SK-N-SH (cell line): ENCODE measurements around the gene SGPL1. TPM values are rescaled to one million over a fixed set of nuclear protein-coding genes. Genes with fewer than 3 reads are reported as not detected.

Source experiments
- CTCF ChIA-PET: fragments of 300-600, 350-600 bp; formaldehyde crosslinking; extraction: SDS; loops from one replicate; lab custom pipeline; 2021; lab: Yijun Ruan, JAX
- POLR2A ChIA-PET: fragments of 350-600 bp; sonication (Branson Sonifier 250); formaldehyde crosslinking; extraction: SDS; loops from one replicate; lab custom pipeline; 2020; ENCODE audit warnings: antibody characterized with exemption, inconsistent platforms; lab: Yijun Ruan, JAX
- DNase-seq: peaks from one replicate; pipeline ENCODE4 v3.0.0; 2012
- H2AFZ ChIP-seq: fragments of 200-600 bp; sonication (generic); 2 replicates; pipeline ENCODE4 v1.8.1; 2016; ENCODE audit warnings: antibody characterized with exemption, mild to moderate bottlenecking, low read depth
- H3F3A ChIP-seq: fragments of 200-600 bp; sonication (generic); replicated peaks from 2 replicates; pipeline ENCODE3; 2016; ENCODE audit warnings: antibody characterized with exemption, mild to moderate bottlenecking; ENCODE audit not compliant: insufficient read depth
- H3K27ac ChIP-seq, 2 experiments: fragments of 200-500 bp in 1 of 2; fragments of 200-600 bp in 1 of 2; sonication (Bioruptor generic) in 1 of 2; sonication (generic), shearing (Covaris generic) in 1 of 2; 2 replicates each; pipeline versions ENCODE4 v1.5.1 to v1.6.1; 2014 to 2016; ENCODE audit warnings: low read depth in 2 of 2, inconsistent platforms in 1 of 2, low read length in 1 of 2, mild to moderate bottlenecking in 1 of 2, mixed read lengths in 1 of 2
- H3K27me3 ChIP-seq: fragments of 200-600 bp; sonication (generic), shearing (Covaris generic); 2 replicates; pipeline ENCODE4 v1.6.1; 2016; ENCODE audit warnings: mixed run types; ENCODE audit not compliant: insufficient read depth
- H3K36me3 ChIP-seq, 2 experiments: fragments of 200-500 bp in 1 of 2; fragments of 200-600 bp in 1 of 2; sonication (Bioruptor generic) in 1 of 2; sonication (generic) in 1 of 2; replicated peaks in 1 of 2; 2 replicates each; pipeline versions ENCODE3 to v1.5.1; 2014 to 2016; ENCODE audit warnings: low read length in 1 of 2, mild to moderate bottlenecking in 1 of 2; ENCODE audit not compliant: insufficient read depth in 2 of 2, control insufficient read depth in 1 of 2
- H3K4me1 ChIP-seq, 2 experiments: fragments of 200-500 bp in 1 of 2; fragments of 200-600 bp in 1 of 2; sonication (Bioruptor generic) in 1 of 2; sonication (generic), shearing (Covaris generic) in 1 of 2; 2 replicates each; pipeline versions ENCODE4 v1.5.1 to v1.6.1; 2014 to 2016; ENCODE audit warnings: low read depth in 1 of 2, low read length in 1 of 2, mixed run types in 1 of 2; ENCODE audit not compliant: insufficient read depth in 2 of 2, control insufficient read depth in 1 of 2
- H3K4me2 ChIP-seq: fragments of 200-600 bp; sonication (generic), shearing (Covaris generic); 2 replicates; pipeline ENCODE4 v1.6.1; 2017; ENCODE audit warnings: mixed run types
- H3K4me3 ChIP-seq, 2 experiments: fragments of 200-500 bp in 1 of 2; fragments of 200-600 bp in 1 of 2; sonication (Bioruptor generic) in 1 of 2; sonication (generic), shearing (Covaris generic) in 1 of 2; 2 replicates each; pipeline versions ENCODE4 v1.5.1 to v1.8.1; 2014 to 2016; ENCODE audit warnings: low read depth in 2 of 2, inconsistent platforms in 1 of 2, low read length in 1 of 2, mild to moderate bottlenecking in 1 of 2, mixed read lengths in 1 of 2, moderate library complexity in 1 of 2
- H3K79me2 ChIP-seq: fragments of 200-600 bp; sonication (generic); 2 replicates; pipeline ENCODE4 v1.8.1; 2017; ENCODE audit warnings: mild to moderate bottlenecking; ENCODE audit not compliant: insufficient read depth
- H3K9ac ChIP-seq: fragments of 200-600 bp; sonication (generic); 2 replicates; pipeline ENCODE4 v1.6.1; 2017; ENCODE audit warnings: mixed run types
- H3K9me2 ChIP-seq: fragments of 200-600 bp; sonication (generic); 2 replicates; pipeline ENCODE4 v1.6.1; 2017; ENCODE audit warnings: mixed run types
- H3K9me3 ChIP-seq: fragments of 200-600 bp; sonication (generic); 2 replicates; pipeline ENCODE4 v1.6.1; 2017; ENCODE audit warnings: mixed run types, mild to moderate bottlenecking, moderate library complexity
- H4K20me1 ChIP-seq: fragments of 200-600 bp; sonication (generic); 2 replicates; pipeline ENCODE4 v1.6.1; 2017; ENCODE audit warnings: mild to moderate bottlenecking, mixed run types; ENCODE audit not compliant: insufficient read depth
- CHD2 ChIP-seq: fragments of 150-350 bp; IDR thresholded peaks from 2 replicates; pipeline ENCODE4 v1.6.1; 2018; ENCODE audit warnings: low read length; ENCODE audit not compliant: partially characterized antibody
- ELF1 ChIP-seq: IDR thresholded peaks from 2 replicates; pipeline ENCODE4 v1.4.0; 2012
- EZH2phosphoT487 ChIP-seq: fragments of 200-600 bp; sonication (generic); IDR thresholded peaks from 2 replicates; pipeline ENCODE4 v1.6.1; 2017; ENCODE audit warnings: low read depth, mixed run types, mild to moderate bottlenecking, antibody characterized with exemption, moderate library complexity, borderline replicate concordance
- FOXJ3 ChIP-seq: sonication (generic); formaldehyde crosslinking; IDR thresholded peaks from 2 replicates; pipeline ENCODE4 v1.5.1; 2020; ENCODE audit warnings: mild to moderate bottlenecking, missing genetic modification reagents
- FOXM1 ChIP-seq: IDR thresholded peaks from 2 replicates; pipeline ENCODE4 v1.4.0; 2012; ENCODE audit warnings: low read depth, mild to moderate bottlenecking
- GABPA ChIP-seq: IDR thresholded peaks from 2 replicates; pipeline ENCODE4 v1.4.0; 2012; ENCODE audit warnings: low read depth, mild to moderate bottlenecking
- GATA2 ChIP-seq: sonication (generic); formaldehyde crosslinking; IDR thresholded peaks from 2 replicates; pipeline ENCODE4 v1.5.0; 2020; ENCODE audit warnings: mild to moderate bottlenecking, missing genetic modification reagents
- IRF3 ChIP-seq: fragments of 150-350 bp; IDR thresholded peaks from 2 replicates; pipeline ENCODE4 v1.6.1; 2016; ENCODE audit warnings: mild to moderate bottlenecking, low read depth, low read length
- JUND ChIP-seq: IDR thresholded peaks from 2 replicates; pipeline ENCODE4 v1.4.0; 2012
- MEF2A ChIP-seq: IDR thresholded peaks from 2 replicates; pipeline ENCODE4 v1.4.0; 2012; ENCODE audit warnings: low read depth, borderline replicate concordance
- MXI1 ChIP-seq: IDR thresholded peaks from 2 replicates; pipeline ENCODE4 v1.6.1; 2012; ENCODE audit warnings: mild to moderate bottlenecking, low read depth, low read length, improper control_type of control experiment
- NRF1 ChIP-seq: IDR thresholded peaks from 2 replicates; pipeline ENCODE4 v1.6.1; 2012; ENCODE audit warnings: low read depth, mild to moderate bottlenecking, low read length
- POLR2AphosphoS5 ChIP-seq: IDR thresholded peaks from 2 replicates; pipeline ENCODE4 v1.6.1; 2012; ENCODE audit warnings: low read depth, low read length
- REST ChIP-seq: IDR thresholded peaks from 2 replicates; pipeline ENCODE4 v1.6.1; 2012; ENCODE audit warnings: mild to moderate bottlenecking, low read depth, low read length, moderate library complexity
- RFX5 ChIP-seq: IDR thresholded peaks from 2 replicates; pipeline ENCODE4 v1.6.1; 2012; ENCODE audit warnings: mild to moderate bottlenecking, improper control_type of control experiment, low read length
- SMC3 ChIP-seq: IDR thresholded peaks from 2 replicates; pipeline ENCODE4 v1.6.1; 2012; ENCODE audit warnings: low read depth, low read length, improper control_type of control experiment
- TEAD4 ChIP-seq: IDR thresholded peaks from 2 replicates; pipeline ENCODE4 v1.4.0; 2012; ENCODE audit warnings: mild to moderate bottlenecking, borderline replicate concordance; ENCODE audit not compliant: insufficient read depth
- USF1 ChIP-seq: IDR thresholded peaks from 2 replicates; pipeline ENCODE4 v1.4.0; 2012; ENCODE audit warnings: low read depth, borderline replicate concordance
- YY1 ChIP-seq: IDR thresholded peaks from 2 replicates; pipeline ENCODE4 v1.4.0; 2012; ENCODE audit warnings: low read depth, mild to moderate bottlenecking
- ZBTB33 ChIP-seq: IDR thresholded peaks from 2 replicates; pipeline ENCODE4 v1.4.0; 2012; ENCODE audit warnings: low read depth, borderline replicate concordance
- WGBS: methylation state at CpG from one replicate; pipeline ENCODE4 v1.1.6; 2017; ENCODE audit warnings: low lambda C conversion rate; 5-methylcytosine and 5-hydroxymethylcytosine counted together
- polyA plus RNA-seq, 3 experiments: library from polyadenylated mRNA; depleted of rRNA; stranded (reverse); fragments of >200 nt; gene quantifications; 2 replicates each; pipeline ENCODE4 v1.2.3, GENCODE V29; 2012
- TF ChIP-seq, protein P1 (sequence below): fragments of 200-600 bp; sonication (generic); IDR thresholded peaks from 2 replicates; pipeline ENCODE4 v1.6.1; 2017; ENCODE audit warnings: antibody characterized with exemption, mild to moderate bottlenecking, moderate library complexity
- TF ChIP-seq, protein P2 (sequence below): IDR thresholded peaks from 2 replicates; pipeline ENCODE4 v1.4.0; 2012; ENCODE audit warnings: low read depth

The SGPL1 gene
- polyA plus RNA-seq, 1 of the 3 experiments (the other 2 are of a cell fraction), result 11.8 TPM

DNA sequence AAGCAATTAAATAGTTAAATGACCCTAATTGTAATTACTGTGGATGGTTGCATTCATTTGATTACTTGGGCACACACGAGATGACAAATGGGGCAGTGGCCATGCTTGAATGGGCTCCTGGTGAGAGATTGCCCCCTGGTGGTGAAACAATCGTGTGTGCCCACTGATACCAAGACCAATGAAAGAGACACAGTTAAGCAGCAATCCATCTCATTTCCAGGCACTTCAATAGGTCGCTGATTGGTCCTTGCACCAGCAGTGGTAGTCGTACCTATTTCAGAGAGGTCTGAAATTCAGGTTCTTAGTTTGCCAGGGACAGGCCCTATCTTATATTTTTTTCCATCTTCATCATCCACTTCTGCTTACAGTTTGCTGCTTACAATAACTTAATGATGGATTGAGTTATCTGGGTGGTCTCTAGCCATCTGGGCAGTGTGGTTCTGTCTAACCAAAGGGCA lies 64.4 kb downstream of the SGPL1 start (continued):
- TF ChIP-seq MXI1 (0 out of 2 replicates have a peak, but pooled peaks have one; percentile 54), NRF1 (no peak; the same call in 1 of the 2 replicates), USF1 (no peak), GATA2 (CRISPR knock-in tag) (no peak), IRF3 (no peak), SMC3 (peak; percentile 99), MEF2A (no peak), CHD2 (peak; percentile 19), ELF1 (no peak), FOXM1 (no peak), ZBTB33 (no peak), TEAD4 (no peak), GABPA (no peak)
- TF ChIP-seq, protein P1, sequence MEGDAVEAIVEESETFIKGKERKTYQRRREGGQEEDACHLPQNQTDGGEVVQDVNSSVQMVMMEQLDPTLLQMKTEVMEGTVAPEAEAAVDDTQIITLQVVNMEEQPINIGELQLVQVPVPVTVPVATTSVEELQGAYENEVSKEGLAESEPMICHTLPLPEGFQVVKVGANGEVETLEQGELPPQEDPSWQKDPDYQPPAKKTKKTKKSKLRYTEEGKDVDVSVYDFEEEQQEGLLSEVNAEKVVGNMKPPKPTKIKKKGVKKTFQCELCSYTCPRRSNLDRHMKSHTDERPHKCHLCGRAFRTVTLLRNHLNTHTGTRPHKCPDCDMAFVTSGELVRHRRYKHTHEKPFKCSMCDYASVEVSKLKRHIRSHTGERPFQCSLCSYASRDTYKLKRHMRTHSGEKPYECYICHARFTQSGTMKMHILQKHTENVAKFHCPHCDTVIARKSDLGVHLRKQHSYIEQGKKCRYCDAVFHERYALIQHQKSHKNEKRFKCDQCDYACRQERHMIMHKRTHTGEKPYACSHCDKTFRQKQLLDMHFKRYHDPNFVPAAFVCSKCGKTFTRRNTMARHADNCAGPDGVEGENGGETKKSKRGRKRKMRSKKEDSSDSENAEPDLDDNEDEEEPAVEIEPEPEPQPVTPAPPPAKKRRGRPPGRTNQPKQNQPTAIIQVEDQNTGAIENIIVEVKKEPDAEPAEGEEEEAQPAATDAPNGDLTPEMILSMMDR, result peak; percentile 95
- TF ChIP-seq, protein P2, sequence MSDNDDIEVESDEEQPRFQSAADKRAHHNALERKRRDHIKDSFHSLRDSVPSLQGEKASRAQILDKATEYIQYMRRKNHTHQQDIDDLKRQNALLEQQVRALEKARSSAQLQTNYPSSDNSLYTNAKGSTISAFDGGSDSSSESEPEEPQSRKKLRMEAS, result no peak

- WGBS, result 100% methylated on average over 1 of the region's 1 CpG
- no peaks in the 10 kb centered on the region for H3K9me3 ChIP-seq
- POLR2A ChIA-PET, result no interaction called here
- TF ChIP-seq REST, result no peak
- TF ChIP-seq FOXJ3 (CRISPR knock-in tag), result no peak
- TF ChIP-seq JUND, result no peak
- TF ChIP-seq POLR2AphosphoS5, result no peak
- no peak for TF ChIP-seq EZH2phosphoT487
- no peak for TF ChIP-seq SMC3
- no peak for TF ChIP-seq RFX5
- TF ChIP-seq USF1, result no peak
- TF ChIP-seq YY1, result no peak
- TF ChIP-seq, protein P2, result no peak
These were observed 69.0 kb downstream of the SGPL1 start for GRCh38 chr10:70884741-70885140.

More at GRCh38 chr10:70884741-70885140, 69.0 kb downstream of the SGPL1 start:
- DNase-seq, result no peak
- H3K79me2 ChIP-seq, result no peaks in the 10 kb centered on the region
- H4K20me1 ChIP-seq, result no peaks in the 10 kb centered on the region
- no peak overlapping the region for H3K4me3 ChIP-seq
- H3K9ac ChIP-seq, result no peak overlapping the region
- H3F3A ChIP-seq, result peaks cover under 1% of the 10 kb centered on the region
- H3K4me1 ChIP-seq, result peaks cover 6 to 38% of the 10 kb centered on the region in 2 experiments; a peak in 2 of 4 replicates
- no peaks in the 10 kb centered on the region for H3K27me3 ChIP-seq
- peaks cover 18 to 39% of the 10 kb centered on the region in 2 experiments for H3K36me3 ChIP-seq
- H3K4me2 ChIP-seq, result no peak overlapping the region
- CTCF ChIA-PET, result interaction anchor here (1.0 to 1.5 kb wide), 3 partner anchors 20 to 422 kb away, joined by 3 to 5 read pairs (median 3); no protein-coding TSS in a partner anchor
- no peak overlapping the region for H3K27ac ChIP-seq
- H2AFZ ChIP-seq, result no peak overlapping the region
- no peaks in the 10 kb centered on the region for H3K9me2 ChIP-seq
